ENCODE measurements around the gene TANGO2.

Gene TANGO2

DNA sequence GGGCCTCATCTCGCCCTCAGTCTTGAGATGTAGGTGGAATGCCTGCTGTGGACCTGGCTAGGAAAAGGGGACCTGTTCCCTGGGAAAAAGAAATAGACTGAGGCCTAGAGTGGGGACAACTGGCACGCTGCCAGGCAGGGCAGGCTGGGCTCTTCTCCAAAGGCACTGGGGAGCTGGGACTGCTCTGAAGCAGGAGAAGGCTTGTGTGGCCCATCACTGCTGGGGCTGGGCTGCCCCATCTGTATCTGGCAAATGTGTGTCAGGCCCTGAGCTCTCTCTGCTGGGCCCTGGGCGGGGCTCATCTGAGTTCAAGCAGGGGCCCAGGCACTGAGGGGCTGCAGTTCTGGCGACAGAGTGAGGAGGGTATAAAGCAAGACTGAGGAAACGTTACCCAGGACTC is 37.2 kb upstream of the TANGO2 start:
- no peak for DNase-seq (ENCODE audit: low read depth, low spot score)

DNA sequence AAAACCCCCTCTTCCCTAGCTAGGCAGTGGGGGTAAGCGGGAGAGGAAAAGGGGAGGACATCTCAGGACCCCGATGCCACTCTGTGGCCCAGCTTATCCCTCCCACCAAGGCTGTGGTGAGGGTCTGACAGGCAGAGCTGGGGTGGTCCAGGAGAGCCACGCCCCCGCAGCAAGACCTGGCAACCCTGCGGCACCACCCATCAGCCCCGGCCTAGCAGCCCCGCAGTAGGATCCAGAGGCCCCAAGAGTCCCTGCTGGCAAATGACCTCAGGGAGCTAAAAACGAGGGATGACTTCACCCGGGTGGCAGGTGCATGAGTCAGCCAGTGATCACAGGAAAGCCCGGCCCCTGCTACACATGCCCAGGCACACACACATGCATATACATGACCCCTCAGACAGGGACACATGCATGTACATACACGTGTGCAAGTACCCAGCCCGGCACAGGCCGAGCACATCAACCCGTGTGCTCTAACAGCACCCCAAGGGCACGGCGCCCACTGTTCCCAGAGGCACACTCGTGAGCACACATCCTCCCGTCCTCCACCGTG is 36.6 kb upstream of the TANGO2 start:
- no peak for DNase-seq (ENCODE audit: low read depth, low spot score)

DNA sequence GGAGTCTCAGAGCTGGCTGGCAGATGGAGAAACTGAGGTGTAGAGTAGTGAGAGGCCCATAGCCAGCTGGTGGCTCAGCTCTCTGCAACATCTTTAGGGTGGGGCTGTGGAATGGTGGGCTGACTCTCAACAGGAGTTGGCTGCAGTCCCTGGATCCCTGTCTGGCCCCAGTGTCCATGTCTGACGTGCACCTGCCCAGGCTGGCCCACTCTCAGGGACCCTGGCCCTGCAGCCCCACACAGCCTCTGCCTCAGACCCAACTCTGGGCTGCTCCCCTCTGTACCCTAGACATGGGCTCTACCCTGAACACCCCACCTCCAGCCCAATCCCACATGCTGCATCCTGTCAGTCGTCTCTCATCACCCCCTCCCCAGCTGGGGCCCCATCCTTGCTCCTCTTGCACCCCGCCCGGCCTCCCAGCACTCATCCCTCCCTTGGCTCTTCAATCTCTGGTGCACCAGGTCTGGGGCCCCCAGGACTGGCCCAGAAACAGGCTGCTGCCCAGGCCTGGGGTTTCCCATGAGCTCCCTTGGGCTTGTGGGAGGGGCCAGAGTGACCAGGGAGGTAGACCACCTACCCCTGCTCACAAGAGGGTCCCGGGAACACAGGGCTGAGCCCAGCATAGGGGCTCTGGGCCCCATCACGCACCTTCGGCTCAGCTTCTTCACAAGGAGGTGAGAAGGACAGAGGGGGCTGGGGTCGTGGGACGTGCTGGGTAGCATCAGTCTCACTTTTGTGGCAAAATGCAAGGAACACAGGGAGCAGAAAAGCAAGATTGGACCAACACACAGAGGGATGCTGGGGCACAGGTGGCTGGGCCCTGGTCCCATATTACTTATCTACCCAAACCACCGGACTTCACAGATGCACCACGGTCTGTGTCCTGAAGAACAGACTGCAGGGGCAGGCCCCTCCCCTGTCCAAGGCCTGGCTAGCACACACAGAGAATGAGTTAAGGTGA is 35.8 kb upstream of the TANGO2 start:
- no peak for DNase-seq (ENCODE audit: low read depth, low spot score)

DNA sequence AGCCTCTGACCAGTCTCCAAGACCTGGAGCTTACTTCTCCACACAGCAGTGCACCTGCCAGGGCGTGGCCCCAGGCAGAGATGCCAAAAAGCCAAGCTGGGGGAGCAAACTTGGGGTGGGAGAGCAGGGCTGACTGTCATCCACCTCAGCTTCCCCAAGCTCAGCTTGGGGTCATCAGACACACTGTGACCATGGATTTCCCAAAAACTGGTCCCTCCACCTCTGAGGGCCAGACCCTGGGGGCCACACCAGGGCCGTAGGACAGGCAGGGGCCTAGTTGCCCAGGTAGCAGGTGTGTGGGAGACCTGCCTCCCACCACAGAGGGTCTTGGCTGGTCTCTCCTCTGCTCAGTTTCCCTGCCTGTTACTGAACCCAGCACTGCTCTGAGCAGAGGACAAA is 34.9 kb upstream of the TANGO2 start:
- DNase-seq (ENCODE audit: low read depth, low spot score): no peak

DNA sequence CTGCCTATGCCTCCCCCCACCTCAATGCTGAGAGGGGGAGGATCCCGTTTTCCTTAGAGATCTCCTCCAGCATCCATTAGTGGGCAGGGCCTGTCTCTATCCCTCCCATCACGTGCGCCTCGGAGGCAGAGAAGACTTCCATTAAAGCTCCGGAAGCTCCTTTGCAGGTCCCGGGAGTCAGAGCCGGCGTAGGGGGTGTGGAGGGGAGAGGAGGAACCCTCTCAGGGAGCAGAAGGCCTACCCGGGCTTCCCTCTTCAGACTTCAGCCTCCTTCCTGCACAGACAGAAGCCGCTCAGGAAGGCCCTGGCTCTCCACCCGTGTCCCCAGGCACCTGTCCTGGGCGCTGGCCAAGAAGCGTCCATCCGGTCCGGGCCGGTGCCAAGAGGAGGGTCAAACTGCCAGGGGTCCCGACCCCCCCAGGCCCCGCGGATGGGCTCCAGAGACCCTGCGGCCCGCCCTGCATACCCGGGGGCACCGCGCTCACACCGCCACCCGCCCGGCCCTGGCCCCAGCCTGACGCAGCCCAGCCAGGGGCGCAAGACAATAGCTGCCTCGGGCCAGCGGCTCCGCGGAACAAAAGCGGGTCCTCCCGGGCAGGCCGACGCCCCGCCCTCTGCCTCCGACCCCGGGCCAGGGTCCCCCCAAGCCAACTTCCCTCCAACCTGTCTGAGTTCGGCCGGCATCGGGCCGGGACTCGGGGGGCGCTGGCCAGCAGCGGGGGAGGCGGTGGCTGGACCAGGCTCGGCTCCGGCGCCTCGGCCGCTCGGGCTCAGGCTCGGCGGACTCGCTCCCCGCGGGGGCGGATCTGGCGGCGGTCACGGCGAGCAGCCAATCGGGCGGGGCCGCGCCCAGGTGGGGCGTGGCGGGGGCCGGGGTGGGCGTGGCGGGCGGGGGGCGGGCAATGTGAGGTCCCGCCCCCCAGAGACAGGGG is 34.2 kb upstream of the TANGO2 start:
- DNase-seq (ENCODE audit: low read depth, low spot score): no peak

DNA sequence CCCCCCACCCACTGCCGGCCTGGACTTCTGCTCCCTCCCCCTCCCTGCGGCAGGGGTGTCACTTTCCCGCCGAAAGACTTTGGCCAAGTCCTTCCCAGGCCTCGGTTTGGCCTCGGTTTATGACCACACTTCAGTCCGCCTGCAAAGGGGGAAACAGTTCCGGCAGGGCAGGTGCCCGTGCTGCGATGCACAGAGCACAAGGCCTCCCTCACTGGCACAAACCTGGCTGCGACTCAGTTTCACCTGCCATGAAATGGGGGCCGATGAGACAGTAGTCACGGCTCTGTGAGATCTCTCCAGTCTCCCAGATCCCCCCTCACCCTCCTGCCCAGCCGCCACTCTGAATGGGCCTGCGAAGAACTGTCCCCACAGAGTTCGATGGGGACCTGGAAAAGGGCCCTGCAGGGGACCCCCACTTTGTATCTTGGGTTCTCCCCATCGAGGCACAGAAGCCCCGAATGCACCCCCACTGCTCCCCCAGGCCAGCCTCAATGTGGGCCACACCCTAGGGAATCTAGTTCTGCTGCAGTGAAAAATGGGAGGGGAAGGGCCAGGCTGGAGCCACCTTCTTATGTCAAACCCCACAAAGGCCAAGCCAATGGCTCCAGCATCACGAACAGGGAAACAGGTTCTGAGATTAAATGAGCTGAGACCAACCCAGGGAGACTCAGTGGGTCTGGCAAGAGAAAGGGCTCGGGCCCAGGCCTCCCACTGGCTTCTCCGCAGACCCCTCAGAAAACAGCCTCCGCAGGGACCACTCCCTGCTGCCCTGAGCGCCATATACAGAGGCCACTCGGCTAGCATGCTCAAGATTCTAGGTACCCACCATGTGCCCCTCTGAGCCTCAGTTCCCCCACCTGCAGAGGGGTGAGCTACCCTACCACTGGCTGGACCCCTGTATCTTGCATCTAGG is 33.3 kb upstream of the TANGO2 start:
- DNase-seq (ENCODE audit: low read depth, low spot score): no peak

DNA sequence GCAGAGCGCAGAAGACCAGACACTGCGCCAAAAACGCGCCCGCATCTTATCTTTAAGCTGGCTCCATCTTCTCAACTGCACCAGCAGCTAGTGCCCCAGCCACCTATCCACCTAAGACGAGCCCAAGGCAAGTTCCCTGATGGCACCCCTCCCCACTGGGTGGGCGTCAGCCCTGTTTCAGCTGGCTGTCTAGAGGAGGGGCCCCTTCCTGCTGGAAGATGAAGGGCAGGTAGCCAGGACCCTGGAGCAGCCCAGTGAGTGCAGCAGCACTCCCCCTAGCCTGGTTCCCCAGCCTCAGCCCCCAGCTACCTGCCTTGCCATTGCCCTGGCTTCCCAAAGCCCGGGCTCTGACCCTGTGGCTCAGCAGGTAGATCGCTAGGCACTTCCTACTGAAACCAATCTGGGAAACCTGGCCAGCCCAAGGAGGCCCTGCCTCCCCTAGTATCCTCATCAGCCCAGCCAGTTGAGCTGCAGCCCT is 32.5 kb upstream of the TANGO2 start:
- DNase-seq (ENCODE audit: low read depth, low spot score): no peak

DNA sequence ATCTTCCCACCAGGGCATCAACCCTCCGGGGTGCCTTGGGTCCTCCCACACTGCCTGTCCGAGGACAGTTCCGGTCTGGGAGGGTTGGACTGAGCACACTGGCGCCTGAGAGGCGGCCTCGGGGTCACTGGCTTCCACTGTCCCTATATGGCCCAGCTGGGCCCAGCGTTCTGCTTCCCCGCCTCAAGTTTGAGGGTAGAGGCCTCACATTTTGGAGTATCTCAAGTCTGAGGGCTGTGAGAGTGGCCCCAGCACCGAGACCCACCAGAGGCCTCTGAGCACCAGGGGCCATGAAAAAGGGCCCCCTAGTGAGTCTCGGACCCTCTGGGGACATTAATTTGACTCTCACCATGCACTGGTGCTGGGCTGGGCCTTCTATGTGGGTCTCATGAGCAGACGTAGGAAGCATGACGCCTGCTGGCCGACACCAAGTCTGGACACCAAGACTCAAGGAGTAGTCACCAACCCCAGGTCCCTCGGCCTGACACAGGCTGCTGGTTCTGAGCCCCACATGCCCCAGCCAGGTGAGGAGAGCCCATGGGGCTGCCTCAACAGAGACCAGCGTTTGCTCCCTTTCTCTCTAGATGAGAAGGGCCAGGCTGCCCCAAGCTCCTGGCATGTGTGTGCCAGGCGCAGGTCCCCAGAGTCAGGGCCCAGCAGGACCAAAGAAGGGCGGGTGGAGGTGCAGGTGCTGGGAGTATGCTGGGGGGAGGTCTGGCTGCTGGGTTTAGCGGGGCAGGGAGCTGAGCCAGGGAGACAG is 31.8 kb upstream of the TANGO2 start:
- no peak for DNase-seq (ENCODE audit: low read depth, low spot score)

DNA sequence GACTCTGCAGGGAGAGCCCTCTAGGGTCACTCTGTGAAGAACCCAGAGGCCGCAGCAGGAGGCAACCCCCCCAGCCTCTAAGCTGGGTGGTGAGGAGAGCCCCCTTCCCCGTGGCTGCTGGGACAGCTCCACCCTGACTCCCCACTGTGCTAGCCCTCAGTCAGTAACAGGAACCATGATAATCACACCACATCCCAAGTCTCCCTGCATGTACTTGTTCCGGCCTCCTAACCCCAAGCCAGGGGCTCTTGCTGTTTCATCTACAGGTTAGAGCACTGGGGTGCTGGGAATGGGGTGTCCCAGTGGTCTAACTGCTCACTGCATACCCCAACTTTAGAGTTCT is 31.2 kb upstream of the TANGO2 start:
- no peak for DNase-seq (ENCODE audit: low read depth, low spot score)

DNA sequence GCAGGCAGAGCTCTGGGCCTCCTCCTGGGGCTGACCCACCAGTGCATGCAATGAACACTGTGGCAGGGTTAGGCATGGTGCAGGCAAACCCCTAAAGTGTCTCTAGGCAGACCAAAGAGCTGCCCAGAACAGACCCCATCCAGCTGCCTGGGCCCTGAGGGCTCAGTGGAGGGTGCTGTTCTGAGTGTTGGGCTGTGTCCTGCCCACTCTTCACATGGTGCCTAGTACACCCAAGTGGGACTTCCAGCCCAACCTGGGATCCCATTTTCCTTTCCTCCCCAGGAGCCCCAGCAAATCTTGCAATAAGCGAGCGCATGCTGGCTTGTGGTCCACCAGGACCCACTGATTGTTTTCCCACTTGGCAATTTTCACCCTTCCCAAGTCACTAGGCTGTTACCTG is 30.7 kb upstream of the TANGO2 start:
- no peak for DNase-seq (ENCODE audit: low read depth, low spot score)

DNA sequence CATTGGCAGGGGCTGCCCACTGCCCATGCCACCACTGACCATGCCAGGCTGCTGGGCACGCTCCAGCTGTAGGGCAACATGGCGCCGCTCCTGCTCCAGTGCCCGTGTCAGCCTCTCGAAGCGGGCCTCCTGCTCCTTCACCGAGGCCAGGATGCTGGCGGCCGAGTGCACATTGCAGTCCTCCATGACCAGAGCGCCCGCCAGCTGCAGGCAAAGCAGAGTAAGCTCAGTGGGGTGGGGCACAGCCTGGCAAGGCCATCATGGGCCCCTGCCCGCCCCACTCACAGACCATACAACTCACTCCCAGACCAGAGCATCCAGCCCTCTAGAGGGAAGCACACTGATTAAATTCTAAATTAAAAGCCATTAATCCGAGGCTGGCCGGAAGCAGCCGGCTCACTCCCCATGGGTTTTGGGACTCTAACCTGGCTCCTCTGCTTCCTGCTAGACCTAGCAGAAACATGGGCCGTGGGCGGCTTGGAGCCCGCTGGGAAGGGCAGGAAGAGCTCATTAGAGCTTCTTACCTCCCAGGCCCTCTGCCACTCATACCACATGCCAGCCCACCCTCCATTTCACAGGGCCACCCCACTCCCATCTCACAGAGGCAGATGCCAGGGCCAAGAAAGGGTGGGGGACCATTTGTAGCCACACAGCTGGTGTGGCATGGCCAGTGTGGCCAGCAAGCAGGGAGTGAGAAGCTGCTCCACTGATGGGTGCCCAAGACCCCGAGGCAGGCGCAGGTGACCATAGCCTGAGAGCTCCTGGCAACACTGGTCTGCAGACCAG is 30.1 kb upstream of the TANGO2 start:
- DNase-seq (ENCODE audit: low read depth, low spot score): no peak

DNA sequence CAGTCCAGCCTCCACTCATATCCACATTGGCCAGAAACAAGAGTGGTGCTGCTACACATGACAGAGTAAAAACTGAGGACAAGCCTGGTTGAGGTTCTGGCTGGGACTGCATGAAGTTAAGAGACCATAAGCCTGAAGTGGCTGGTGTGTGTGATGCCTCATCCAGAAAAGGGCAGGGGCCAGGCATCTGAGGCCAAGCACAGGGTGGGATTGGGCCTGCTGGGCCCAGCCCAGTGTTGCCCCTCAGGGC is 29.6 kb upstream of the TANGO2 start:
- DNase-seq (ENCODE audit: low read depth, low spot score): no peak

DNA sequence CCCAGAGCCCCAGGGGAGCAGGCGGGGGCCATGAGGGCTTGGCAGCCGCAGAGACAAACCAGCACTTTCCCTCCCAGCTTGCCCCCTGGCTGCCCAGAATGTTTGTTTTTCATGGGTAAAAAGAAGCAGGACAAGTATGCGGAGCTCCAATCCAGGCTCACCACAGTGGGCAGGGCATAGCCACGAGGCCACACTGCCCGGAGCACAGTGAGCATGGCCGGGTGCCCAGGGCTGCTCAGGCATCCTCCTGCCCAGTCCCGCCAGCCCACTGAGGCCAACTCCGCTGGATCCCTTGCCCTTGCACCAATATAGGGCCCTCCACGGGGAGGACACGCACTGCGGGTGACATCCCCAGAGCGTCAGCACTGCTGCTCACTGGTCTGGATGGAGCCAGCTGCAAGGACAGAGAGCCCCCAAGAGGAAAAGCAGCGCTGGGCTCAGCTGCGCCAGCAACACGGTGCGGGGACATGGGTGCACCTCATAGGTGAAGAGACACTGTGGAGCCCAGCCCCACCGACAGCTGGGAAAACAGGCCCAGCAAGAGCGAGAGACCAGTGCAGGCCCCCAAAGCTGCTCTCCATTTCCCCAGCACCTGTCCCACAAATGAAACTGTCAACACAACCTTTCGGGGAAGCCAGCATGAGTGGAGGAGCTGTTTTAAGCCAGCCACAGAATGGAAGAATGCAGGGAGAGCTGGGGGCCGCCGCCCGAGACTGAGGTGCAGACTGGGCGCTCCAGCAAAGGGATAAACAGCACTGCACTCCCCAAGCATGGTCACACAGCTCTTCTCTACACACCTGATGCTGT is 29.1 kb upstream of the TANGO2 start:
- DNase-seq (ENCODE audit: low read depth, low spot score): no peak

DNA sequence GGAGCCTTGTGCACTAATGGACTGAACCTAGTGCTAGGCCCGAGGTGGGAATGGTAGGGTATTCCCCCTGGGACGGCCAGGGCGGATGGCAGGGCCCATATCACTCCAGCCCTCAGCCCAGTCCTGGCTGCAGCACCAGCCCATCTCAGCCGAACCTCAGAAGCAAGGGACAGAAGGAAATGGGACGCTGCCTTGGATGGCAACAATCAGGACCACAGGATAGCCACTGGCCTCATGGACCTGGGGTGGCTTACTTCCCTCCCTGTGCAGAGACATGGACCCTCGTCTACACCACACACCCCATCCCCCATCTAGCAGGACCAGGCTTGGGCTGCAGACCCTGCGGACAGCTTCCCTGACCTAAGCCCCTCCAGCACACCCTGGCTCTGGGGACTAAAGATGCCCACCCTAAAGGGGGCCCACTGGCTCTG is 28.4 kb upstream of the TANGO2 start:
- DNase-seq (ENCODE audit: low read depth, low spot score): no peak

DNA sequence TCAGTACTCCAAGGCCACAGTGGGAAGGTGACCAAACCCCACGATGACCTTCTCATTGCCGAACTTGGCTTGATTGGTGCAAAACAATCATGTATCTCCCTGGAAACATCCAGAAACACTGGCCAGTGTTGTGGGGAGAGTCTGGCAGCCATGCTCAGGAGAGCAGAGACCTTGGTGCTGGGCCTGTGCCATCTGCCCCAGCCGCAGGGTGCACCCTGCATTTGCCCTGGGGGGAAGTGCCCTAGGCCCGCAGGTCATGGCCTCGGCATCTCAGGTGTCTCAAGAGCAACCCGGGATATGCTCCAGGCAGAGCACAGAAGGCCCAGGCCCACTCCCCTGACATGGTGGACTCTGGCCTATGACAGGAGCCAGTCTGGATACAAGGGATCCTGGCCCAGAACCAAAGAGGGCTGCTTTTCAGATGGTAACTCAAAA is 28.0 kb upstream of the TANGO2 start:
- no peak for DNase-seq (ENCODE audit: low read depth, low spot score)

DNA sequence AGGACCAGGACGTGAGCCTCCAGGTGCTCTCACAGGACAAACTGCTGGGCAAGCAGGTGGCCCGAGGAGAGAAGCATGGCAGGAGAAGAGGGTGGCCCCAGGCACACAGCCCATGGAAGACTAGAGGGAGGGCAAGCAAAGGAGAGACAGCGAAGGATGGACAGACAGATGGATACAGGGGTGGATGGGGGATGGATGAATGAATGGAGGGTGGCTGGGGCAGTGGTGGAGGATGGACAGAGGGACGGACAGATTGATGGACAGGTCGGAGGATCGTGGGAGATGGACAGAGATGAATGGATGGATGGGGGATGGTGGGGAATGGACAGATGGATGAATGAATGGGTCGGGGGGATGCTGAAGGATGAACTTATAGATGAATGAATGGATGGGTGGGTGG is 27.0 kb upstream of the TANGO2 start:
- DNase-seq (ENCODE audit: low read depth, low spot score): no peak

DNA sequence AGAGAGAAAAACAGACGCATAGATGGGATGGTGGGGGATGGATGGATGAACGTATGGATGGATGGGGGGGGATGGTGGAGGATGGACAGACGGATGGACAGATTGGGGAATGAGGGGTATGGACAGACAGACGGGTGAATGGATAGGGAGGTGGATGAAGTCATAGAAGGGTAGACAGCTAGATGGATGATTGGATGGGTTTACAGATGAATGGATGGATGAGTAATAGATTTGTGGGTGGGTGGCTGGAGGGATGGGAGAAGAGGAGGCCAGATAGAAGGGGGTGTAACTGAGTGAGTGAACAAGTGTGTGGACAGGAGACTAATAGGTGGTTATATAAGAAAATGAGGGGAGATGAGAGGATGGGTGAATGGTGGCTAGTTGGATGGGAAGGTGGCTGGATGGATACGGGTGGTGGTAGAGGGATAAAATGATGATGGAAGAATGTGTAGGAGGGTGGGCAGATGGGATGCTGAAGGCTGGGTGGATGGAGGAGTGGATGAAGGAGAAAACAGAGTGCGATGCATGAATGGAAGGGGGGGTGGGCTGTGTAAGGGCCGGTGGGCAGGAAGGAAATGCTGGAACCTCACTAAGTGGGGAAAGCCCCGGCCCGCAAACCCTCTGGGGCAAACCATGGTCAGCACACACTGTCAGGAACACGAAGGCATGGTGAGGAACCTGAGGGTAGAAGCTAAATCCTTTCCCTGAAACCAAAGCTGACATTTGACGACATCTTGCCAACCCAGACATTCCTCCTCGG is 25.9 kb upstream of the TANGO2 start:
- no peak for DNase-seq (ENCODE audit: low read depth, low spot score)

Data from smooth muscle cell of the brain vasculature (primary cell).